Measurements from ENCODE around the gene CSKMT.
"Not testable (repeated sequence)": the region's sequence is repeated elsewhere in the genome, so short reads cannot be mapped to it uniquely, and the experiment has no call there.

Gene CSKMT

DNA sequence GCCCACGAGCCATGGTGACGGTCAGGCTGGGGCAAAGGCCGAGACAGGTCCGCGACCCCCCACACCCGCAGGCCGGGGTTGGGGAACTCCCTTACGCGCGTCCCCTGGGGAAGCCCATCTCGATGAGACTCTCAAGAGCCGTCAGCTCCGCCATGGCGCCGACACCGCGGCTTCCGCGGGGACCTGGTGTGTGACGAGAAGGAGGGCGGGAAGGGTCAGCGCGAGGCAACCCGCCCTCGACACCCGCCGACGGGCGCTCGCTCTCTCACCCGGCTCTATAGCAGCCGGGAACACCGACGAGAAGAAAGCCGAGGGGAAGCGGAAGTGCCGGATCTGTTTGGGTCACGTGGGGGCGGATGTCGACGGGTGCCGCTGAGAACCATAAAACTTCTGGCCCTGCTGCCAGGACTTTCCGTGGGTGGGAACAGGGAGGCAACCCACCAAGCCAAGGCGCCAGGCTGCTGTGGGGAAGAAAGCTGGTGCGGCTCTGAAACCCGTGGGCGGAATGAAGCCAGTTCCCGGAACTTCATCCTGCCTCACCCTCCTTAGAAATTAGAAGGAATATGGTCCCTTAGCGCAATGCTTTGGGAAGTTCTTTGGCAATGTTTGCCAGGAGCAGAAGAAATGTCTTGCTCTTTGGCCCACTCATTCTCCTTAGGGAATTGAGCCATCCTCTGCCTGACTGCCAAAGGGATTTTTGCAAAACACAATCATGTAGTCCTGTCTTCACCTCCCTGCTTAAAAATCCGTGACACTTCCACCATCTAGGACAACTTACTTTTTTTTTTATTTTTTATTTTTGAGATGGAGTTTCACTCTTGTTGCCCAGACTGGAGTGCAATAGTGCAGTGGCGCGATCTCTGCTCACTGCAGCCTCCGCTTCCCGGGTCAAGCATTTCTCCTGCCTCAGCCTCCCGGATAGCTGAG, 13.9 kb downstream of the CSKMT start, which contains the start of gene UBXN1:
UBXN1 (minus strand) TSS at position 304 of the 927 bp plus-strand sequence; CDS start at position 154, 150 bp downstream.
- Histone ChIP-seq H3K9me3 (ENCODE audit: control insufficient read depth, low read length) (no peaks in the 10 kb centered on the region), H3K9ac (ENCODE audit: low read length) (peak within 1 kb of the TSS; percentile 90), H3K4me3 (ENCODE audit: low read length) (peak within 1 kb of the TSS; percentile 84), H3K27me3 (ENCODE audit: control insufficient read depth, insufficient read depth, low read length) (no peaks in the 10 kb centered on the region), H3K4me1 (ENCODE audit: control insufficient read depth, insufficient read depth, low read length) (peaks cover 7% of the 10 kb centered on the region), H3K36me3 (ENCODE audit: control insufficient read depth, insufficient read depth, low read length) (no peaks in the 10 kb centered on the region)

- Histone ChIP-seq H3K4me1 (ENCODE audit: control insufficient read depth, insufficient read depth, low read length) (peaks cover 7% of the 10 kb centered on the region), H3K36me3 (ENCODE audit: control insufficient read depth, insufficient read depth, low read length) (no peaks in the 10 kb centered on the region), H3K9me3 (ENCODE audit: control insufficient read depth, low read length) (no peaks in the 10 kb centered on the region), H3K4me3 (ENCODE audit: low read length) (no peak overlapping the region), H3K27me3 (ENCODE audit: control insufficient read depth, insufficient read depth, low read length) (no peaks in the 10 kb centered on the region), H3K9ac (ENCODE audit: low read length) (no peak overlapping the region)
These were observed 15.7 kb downstream of the CSKMT start for GRCh38 chr11:62680825-62681240.

- no peaks in the 10 kb centered on the region for H3K36me3 ChIP-seq (ENCODE audit: control insufficient read depth, insufficient read depth, low read length)
- H3K4me3 ChIP-seq (ENCODE audit: low read length): no peak overlapping the region
- peaks cover 3% of the 10 kb centered on the region for H3K27me3 ChIP-seq (ENCODE audit: control insufficient read depth, insufficient read depth, low read length)
- H3K9me3 ChIP-seq (ENCODE audit: control insufficient read depth, low read length): no peaks in the 10 kb centered on the region
- no peak overlapping the region for H3K9ac ChIP-seq (ENCODE audit: low read length)
- H3K4me1 ChIP-seq (ENCODE audit: control insufficient read depth, insufficient read depth, low read length): peaks cover 7% of the 10 kb centered on the region
These were observed 17.4 kb downstream of the CSKMT start for GRCh38 chr11:62682518-62682917.

DNA sequence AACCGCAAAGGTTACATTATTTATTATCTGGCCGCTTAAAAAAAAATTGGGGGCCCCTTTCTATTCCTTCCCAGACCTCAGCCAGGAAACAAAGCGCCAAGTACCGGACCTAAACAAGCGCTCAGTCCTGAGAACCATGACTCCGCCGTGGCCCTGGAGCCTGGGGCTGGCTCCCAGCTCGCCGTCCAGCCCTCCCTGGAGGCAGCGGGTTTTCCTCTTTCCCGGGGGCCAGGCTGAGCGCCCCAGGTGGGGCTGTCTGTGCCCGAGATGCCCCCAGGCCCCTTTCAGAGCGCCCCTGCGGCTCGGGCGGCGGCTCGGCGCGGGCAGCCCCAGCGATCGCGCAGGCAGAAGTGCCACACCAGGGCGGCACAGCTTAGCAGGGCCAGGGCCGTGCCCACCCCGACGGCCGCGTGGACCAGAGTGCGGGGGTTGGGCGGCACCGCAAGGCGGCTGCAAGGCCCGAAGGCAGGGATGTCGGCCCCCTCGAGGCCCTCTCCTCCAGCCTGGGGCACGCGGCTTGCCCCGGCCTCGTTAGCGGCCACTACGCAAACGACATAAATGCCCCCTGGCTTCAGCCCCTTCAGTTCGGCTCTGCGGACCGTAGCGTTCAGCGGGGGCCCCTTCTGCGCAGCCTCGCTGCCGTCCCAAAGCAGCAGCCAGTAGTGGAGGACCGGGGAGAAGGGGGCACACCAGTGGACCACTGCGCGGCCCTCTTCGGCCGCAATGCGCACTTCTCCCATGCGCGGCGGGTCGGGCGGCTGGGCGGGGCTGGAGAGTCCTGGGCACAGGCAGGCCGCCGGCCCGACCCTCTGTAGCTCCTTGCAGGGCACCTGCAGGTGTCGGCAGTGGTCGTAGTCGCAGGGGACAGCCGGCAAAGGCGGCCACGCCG, 22.6 kb downstream of the CSKMT start:
- Histone ChIP-seq H3K36me3 (ENCODE audit: control insufficient read depth, insufficient read depth, low read length) (no peaks in the 10 kb centered on the region), H3K4me3 (ENCODE audit: low read length) (no peak overlapping the region), H3K9me3 (ENCODE audit: control insufficient read depth, low read length) (no peaks in the 10 kb centered on the region), H3K4me1 (ENCODE audit: control insufficient read depth, insufficient read depth, low read length) (peaks cover 12% of the 10 kb centered on the region), H3K27me3 (ENCODE audit: control insufficient read depth, insufficient read depth, low read length) (peaks cover 15% of the 10 kb centered on the region), H3K9ac (ENCODE audit: low read length) (peak overlapping the region; percentile 23)

- Histone ChIP-seq H3K36me3 (ENCODE audit: control insufficient read depth, insufficient read depth, low read length) (no peaks in the 10 kb centered on the region), H3K4me1 (ENCODE audit: control insufficient read depth, insufficient read depth, low read length) (peaks cover 12% of the 10 kb centered on the region), H3K9ac (ENCODE audit: low read length) (peak overlapping the region; percentile 23), H3K9me3 (ENCODE audit: control insufficient read depth, low read length) (no peaks in the 10 kb centered on the region), H3K4me3 (ENCODE audit: low read length) (no peak overlapping the region), H3K27me3 (ENCODE audit: control insufficient read depth, insufficient read depth, low read length) (peaks cover 15% of the 10 kb centered on the region)
These were observed 23.4 kb downstream of the CSKMT start for GRCh38 chr11:62688491-62688890.

- H3K9me3 ChIP-seq (ENCODE audit: control insufficient read depth, low read length): no peaks in the 10 kb centered on the region
- peaks cover 15% of the 10 kb centered on the region for H3K27me3 ChIP-seq (ENCODE audit: control insufficient read depth, insufficient read depth, low read length)
- no peak within 1 kb of the TSS for H3K4me3 ChIP-seq (ENCODE audit: low read length)
- peaks cover 12% of the 10 kb centered on the region for H3K4me1 ChIP-seq (ENCODE audit: control insufficient read depth, insufficient read depth, low read length)
- H3K9ac ChIP-seq (ENCODE audit: low read length): peak within 1 kb of the TSS; percentile 37
- H3K36me3 ChIP-seq (ENCODE audit: control insufficient read depth, insufficient read depth, low read length): no peaks in the 10 kb centered on the region
These were observed 24.5 kb downstream of the CSKMT start, which contains the start of gene LRRN4CL for GRCh38 chr11:62689421-62690183. Gene LRRN4CL (minus strand): TSS chr11:62689530. CDS start chr11:62688508, 1,022 bp downstream.

DNA sequence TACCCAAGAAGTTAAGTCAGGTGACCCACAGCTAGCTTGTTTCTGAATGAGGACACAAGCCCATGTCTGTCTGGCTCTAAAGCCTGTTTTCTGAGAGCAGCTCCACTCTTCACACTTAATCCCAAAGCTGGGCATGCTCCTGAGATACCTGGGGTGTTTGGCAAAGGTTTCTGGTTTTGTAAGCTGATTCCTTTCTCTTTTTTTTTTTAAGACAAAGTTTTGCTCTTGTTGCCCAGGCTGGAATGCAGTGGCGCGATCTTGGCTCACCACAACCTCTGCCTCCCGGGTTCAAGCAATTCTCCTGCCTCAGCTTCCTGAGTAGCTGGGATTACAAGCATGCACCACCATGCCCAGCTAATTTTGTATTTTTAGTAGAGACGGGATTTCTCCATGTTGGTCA, 28.5 kb downstream of the CSKMT start:
- H3K36me3 ChIP-seq (ENCODE audit: control insufficient read depth, insufficient read depth, low read length); H3K9ac ChIP-seq (ENCODE audit: low read length); H3K9me3 ChIP-seq (ENCODE audit: control insufficient read depth, low read length); H3K4me1 ChIP-seq (ENCODE audit: control insufficient read depth, insufficient read depth, low read length); H3K4me3 ChIP-seq (ENCODE audit: low read length); H3K27me3 ChIP-seq (ENCODE audit: control insufficient read depth, insufficient read depth, low read length): not testable (repeated sequence)

GRCh38 chr11:62694455-62695167, 29.5 kb downstream of the CSKMT start:
- no peak overlapping the region for H3K9ac ChIP-seq (ENCODE audit: low read length)
- no peaks in the 10 kb centered on the region for H3K4me1 ChIP-seq (ENCODE audit: control insufficient read depth, insufficient read depth, low read length)
- H3K27me3 ChIP-seq (ENCODE audit: control insufficient read depth, insufficient read depth, low read length): no peaks in the 10 kb centered on the region
- no peaks in the 10 kb centered on the region for H3K9me3 ChIP-seq (ENCODE audit: control insufficient read depth, low read length)
- no peaks in the 10 kb centered on the region for H3K36me3 ChIP-seq (ENCODE audit: control insufficient read depth, insufficient read depth, low read length)
- H3K4me3 ChIP-seq (ENCODE audit: low read length): no peak overlapping the region

DNA sequence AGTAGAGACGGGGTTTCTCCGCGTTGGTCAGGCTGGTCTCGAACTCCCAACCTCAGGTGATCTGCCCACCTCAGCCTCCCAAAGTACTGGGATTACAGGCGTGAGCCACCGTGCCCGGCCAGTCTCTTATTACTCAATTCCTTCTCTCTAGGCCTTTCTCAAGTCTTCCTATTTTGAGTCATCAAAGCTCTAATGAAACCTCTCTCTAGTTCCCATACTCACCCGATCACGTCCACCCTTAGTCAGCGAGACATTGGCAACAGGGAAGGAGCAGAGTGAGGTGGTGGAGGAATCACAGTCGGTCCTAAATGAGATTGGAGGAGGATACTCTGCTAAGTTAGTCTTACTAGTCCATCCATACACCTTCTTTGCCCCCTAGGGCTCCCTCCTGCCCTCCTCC, 37.1 kb downstream of the CSKMT start:
- Histone ChIP-seq H3K4me1 (ENCODE audit: control insufficient read depth, insufficient read depth, low read length) (peaks cover 20% of the 10 kb centered on the region), H3K27me3 (ENCODE audit: control insufficient read depth, insufficient read depth, low read length) (no peaks in the 10 kb centered on the region), H3K9me3 (ENCODE audit: control insufficient read depth, low read length) (no peaks in the 10 kb centered on the region), H3K9ac (ENCODE audit: low read length) (no peak overlapping the region), H3K36me3 (ENCODE audit: control insufficient read depth, insufficient read depth, low read length) (no peaks in the 10 kb centered on the region), H3K4me3 (ENCODE audit: low read length) (no peak overlapping the region)

DNA sequence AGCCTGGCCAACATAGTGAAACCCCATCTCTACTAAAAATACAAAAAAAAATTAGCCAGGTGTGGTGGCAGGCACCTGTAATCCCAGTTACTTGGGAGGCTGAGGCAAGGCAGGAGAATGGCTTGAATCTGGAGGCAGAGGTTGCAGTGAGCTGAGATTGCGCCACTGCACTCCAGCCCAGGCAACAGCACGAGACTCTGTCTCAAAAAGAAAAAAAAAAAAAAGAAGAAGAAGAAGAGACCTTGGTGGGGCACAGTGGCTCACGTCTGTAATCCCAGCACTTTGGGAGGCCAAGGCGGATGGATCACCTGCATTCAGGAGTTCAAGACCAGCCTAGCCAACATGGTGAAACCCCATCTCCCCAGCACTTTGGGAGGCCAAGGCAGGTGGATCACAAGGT, 38.8 kb downstream of the CSKMT start:
- H3K36me3 ChIP-seq (ENCODE audit: control insufficient read depth, insufficient read depth, low read length); H3K9me3 ChIP-seq (ENCODE audit: control insufficient read depth, low read length); H3K9ac ChIP-seq (ENCODE audit: low read length); H3K27me3 ChIP-seq (ENCODE audit: control insufficient read depth, insufficient read depth, low read length); H3K4me3 ChIP-seq (ENCODE audit: low read length): not testable (repeated sequence)
- H3K4me1 ChIP-seq (ENCODE audit: control insufficient read depth, insufficient read depth, low read length): peaks cover 29% of the 10 kb centered on the region

- H3K4me3 ChIP-seq (ENCODE audit: low read length): peak overlapping the region; percentile 43
- H3K9ac ChIP-seq (ENCODE audit: low read length): peak overlapping the region; percentile 55
- peaks cover 36% of the 10 kb centered on the region for H3K4me1 ChIP-seq (ENCODE audit: control insufficient read depth, insufficient read depth, low read length)
- H3K27me3 ChIP-seq (ENCODE audit: control insufficient read depth, insufficient read depth, low read length): no peaks in the 10 kb centered on the region
- H3K36me3 ChIP-seq (ENCODE audit: control insufficient read depth, insufficient read depth, low read length): peaks cover under 1% of the 10 kb centered on the region
- no peaks in the 10 kb centered on the region for H3K9me3 ChIP-seq (ENCODE audit: control insufficient read depth, low read length)
These were observed 40.3 kb downstream of the CSKMT start for GRCh38 chr11:62705413-62705812.

Measured in mucosa of stomach (tissue), 1 donor.